Fibroblast of lung (primary cell): ENCODE data around the gene CNTFR. TPM values are rescaled to one million over a fixed set of nuclear protein-coding genes. Genes with fewer than 3 reads are reported as not detected.
A peak's percentile ranks its signal among the peaks of the same experiment; 100 is the strongest.

Source experiments
- DNase-seq, 2 donors: peaks; one replicate each; pipeline versions ENCODE4 v3.0.0 to v3.0.0-alpha.2; 2010; ENCODE audit warnings: low read depth in 2 of 2
- H2AFZ ChIP-seq: 2 replicates; pipeline ENCODE4 v1.5.1; 2012; ENCODE audit warnings: low read length, control low read depth, inconsistent platforms
- H3K27ac ChIP-seq: 2 replicates; pipeline ENCODE4 v1.5.1; 2011; ENCODE audit warnings: low read length, control low read depth; ENCODE audit not compliant: insufficient read depth
- H3K27me3 ChIP-seq: 2 replicates; pipeline ENCODE4 v1.5.1; 2011; ENCODE audit warnings: mild to moderate bottlenecking, low read length; ENCODE audit not compliant: control insufficient read depth, insufficient read depth
- H3K36me3 ChIP-seq: 2 replicates; pipeline ENCODE4 v1.5.1; 2011; ENCODE audit warnings: low read length; ENCODE audit not compliant: control insufficient read depth, insufficient read depth
- H3K4me1 ChIP-seq: 2 replicates; pipeline ENCODE4 v1.5.1; 2011; ENCODE audit warnings: low read length; ENCODE audit not compliant: control insufficient read depth, insufficient read depth; ENCODE audit errors: extremely low read depth
- H3K4me2 ChIP-seq: 2 replicates; pipeline ENCODE4 v1.5.1; 2011; ENCODE audit warnings: low read length, control low read depth; ENCODE audit not compliant: insufficient read depth; ENCODE audit errors: extremely low read depth
- H3K4me3 ChIP-seq, 4 experiments: fragments of 200-600 bp in 1 of 4; sonication (generic) in 1 of 4; replicated peaks in 1 of 4; 2 replicates each; pipeline ENCODE4 v1.5.1; 2011 to 2016; ENCODE audit warnings: low read length in 4 of 4, low read depth in 3 of 4, mild to moderate bottlenecking in 3 of 4, control low read depth in 2 of 4, inconsistent platforms in 1 of 4, mixed read lengths in 1 of 4; ENCODE audit not compliant: insufficient read depth in 1 of 4; ENCODE audit errors: control extremely low read depth in 1 of 4
- H3K79me2 ChIP-seq: 2 replicates; pipeline ENCODE4 v1.5.1; 2012; ENCODE audit warnings: mild to moderate bottlenecking, low read length, inconsistent platforms; ENCODE audit not compliant: control insufficient read depth, insufficient read depth
- H3K9ac ChIP-seq: 2 replicates; pipeline ENCODE4 v1.5.1; 2011; ENCODE audit warnings: mild to moderate bottlenecking, low read length, control low read depth; ENCODE audit not compliant: insufficient read depth
- H3K9me3 ChIP-seq: 2 replicates; pipeline ENCODE4 v1.5.1; 2012; ENCODE audit warnings: low read depth, low read length; ENCODE audit not compliant: control insufficient read depth, insufficient read depth
- H4K20me1 ChIP-seq: 2 replicates; pipeline ENCODE4 v1.5.1; 2011; ENCODE audit warnings: low read length; ENCODE audit not compliant: control insufficient read depth, insufficient read depth; ENCODE audit errors: extremely low read depth
- CTCF ChIP-seq, 2 donors: IDR thresholded peaks in 1 of 2; conservative IDR thresholded peaks in 1 of 2; 1 replicate in 1 of 2; 2 replicates in 1 of 2; pipeline ENCODE4 v1.5.1; 2011 to 2012; ENCODE audit warnings: low read length in 2 of 2, control low read depth in 1 of 2, inconsistent platforms in 1 of 2, low read depth in 1 of 2, mild to moderate bottlenecking in 1 of 2
- EZH2 ChIP-seq: IDR thresholded peaks from 2 replicates; pipeline ENCODE4 v1.5.1; 2012; ENCODE audit warnings: low read length, control low read depth, mild to moderate bottlenecking; ENCODE audit errors: missing control alignments
- polyA plus RNA-seq, 2 donors: library from polyadenylated mRNA; depleted of rRNA in 1 of 2; stranded (reverse) in 1 of 2; unstranded in 1 of 2; fragments of >200 nt; gene quantifications; 2 replicates each; pipeline ENCODE4 v1.2.1, GENCODE V29; 2011 to 2012; ENCODE audit warnings: missing spikeins in 1 of 2
- total RNA-seq: library from RNA; depleted of rRNA; stranded (reverse); fragments of >200 nt; gene quantifications from 2 replicates; pipeline ENCODE4 v1.2.1, GENCODE V29; 2014

Gene CNTFR
- total and polyA plus RNA-seq, 2 donors (not counting 1 experiment from before 2014, with no cell fraction given) = not detected

DNA sequence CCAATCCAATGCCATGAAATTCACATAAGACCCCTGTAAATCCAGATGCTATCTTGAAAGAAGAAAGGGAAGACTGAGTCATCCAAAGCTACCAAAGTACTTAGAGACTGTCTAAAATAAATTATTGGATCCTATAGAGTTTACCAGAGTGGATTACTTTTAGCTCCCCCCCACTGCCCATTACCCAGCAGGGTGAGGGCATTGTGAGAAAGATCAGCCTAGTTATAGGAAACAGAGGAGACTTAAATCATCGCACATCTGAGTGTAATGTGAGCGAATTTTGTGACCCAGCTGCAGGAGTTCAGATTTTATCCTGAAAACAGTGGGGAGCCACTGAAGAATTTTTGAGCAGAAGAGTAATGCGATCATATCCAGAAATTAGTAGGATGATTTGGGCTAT, 65.2 kb downstream of the CNTFR start:
- no peaks in the 10 kb centered on the region for H3K79me2 ChIP-seq
- no peak for DNase-seq
- H3K4me1 ChIP-seq = no peaks in the 10 kb centered on the region
- no peak overlapping the region for H3K4me2 ChIP-seq
- TF ChIP-seq CTCF (conservative IDR thresholded peaks at IDR 0.05 in 1 of 2, IDR thresholded peaks at IDR 0.05 in 1 of 2; ENCODE audit: low read depth in 1 of 2, low read length in 2 of 2) = no peak
- TF ChIP-seq EZH2 = no peak
- H4K20me1 ChIP-seq = no peaks in the 10 kb centered on the region
- H3K36me3 ChIP-seq = no peaks in the 10 kb centered on the region
- H3K9ac ChIP-seq = no peak overlapping the region
- peaks cover 2% of the 10 kb centered on the region for H3K27me3 ChIP-seq
- no peak overlapping the region for H3K27ac ChIP-seq
- H2AFZ ChIP-seq = no peak overlapping the region
- H3K4me3 ChIP-seq = no peak overlapping the region
- no peaks in the 10 kb centered on the region for H3K9me3 ChIP-seq

- DNase-seq = peak; percentile 76 to 80
- Histone ChIP-seq H3K79me2 (no peaks in the 10 kb centered on the region), H4K20me1 (no peaks in the 10 kb centered on the region), H3K4me1 (no peaks in the 10 kb centered on the region), H3K9ac (no peak within 1 kb of the TSS), H3K36me3 (no peaks in the 10 kb centered on the region), H3K4me2 (peak within 1 kb of the TSS; percentile 52), H3K4me3 (peak within 1 kb of the TSS in 2 of 4 experiments; percentile 40 to 43), H3K9me3 (no peaks in the 10 kb centered on the region), H3K27me3 (peaks cover 2% of the 10 kb centered on the region), H2AFZ (no peak within 1 kb of the TSS), H3K27ac (no peak within 1 kb of the TSS)
- no peak for TF ChIP-seq CTCF (conservative IDR thresholded peaks at IDR 0.05 in 1 of 2, IDR thresholded peaks at IDR 0.05 in 1 of 2; ENCODE audit: low read depth in 1 of 2, low read length in 2 of 2)
- TF ChIP-seq EZH2 = no peak
Observed at GRCh38 chr9:34522971-34523797, 66.3 kb downstream of the CNTFR start, which contains the start of gene ENHO. TSS of gene ENHO (minus strand) at chr9:34522990. CDS start at chr9:34521695, 1,295 bp downstream.

- H3K4me1 ChIP-seq = no peaks in the 10 kb centered on the region
- H3K27me3 ChIP-seq = peaks cover 2% of the 10 kb centered on the region
- DNase-seq = no peak
- H3K4me2 ChIP-seq = peak overlapping the region; percentile 52
- no peak overlapping the region for H2AFZ ChIP-seq
- no peak overlapping the region for H3K27ac ChIP-seq
- H3K9me3 ChIP-seq = no peaks in the 10 kb centered on the region
- H3K36me3 ChIP-seq = no peaks in the 10 kb centered on the region
- H3K79me2 ChIP-seq = no peaks in the 10 kb centered on the region
- H4K20me1 ChIP-seq = no peaks in the 10 kb centered on the region
- H3K9ac ChIP-seq = no peak overlapping the region
- H3K4me3 ChIP-seq = peak overlapping the region in 2 of 4 experiments; percentile 27 to 40
- TF ChIP-seq EZH2 = peak; percentile 65
- no peak for TF ChIP-seq CTCF (conservative IDR thresholded peaks at IDR 0.05 in 1 of 2, IDR thresholded peaks at IDR 0.05 in 1 of 2; ENCODE audit: low read depth in 1 of 2, low read length in 2 of 2)
Observed at GRCh38 chr9:34522091-34522887, 67.2 kb downstream of the CNTFR start.
